H1 (cell line): ENCODE measurements around the gene NEO1. TPM values are rescaled to one million over a fixed set of nuclear protein-coding genes. Genes with fewer than 3 reads are reported as not detected.

ENCODE experiments used
- CHD7 ChIP-seq: fragments of 300-600 bp; sonication (generic); IDR thresholded peaks from 2 replicates; pipeline ENCODE4 v1.7.1; 2012; ENCODE audit warnings: low read length, moderate library complexity, mild to moderate bottlenecking, inconsistent platforms; ENCODE audit not compliant: insufficient replicate concordance
- E2F6 ChIP-seq: IDR thresholded peaks from 2 replicates; pipeline ENCODE4 v1.6.1; 2012; ENCODE audit warnings: inconsistent platforms
- EZH2 ChIP-seq: fragments of 200-600 bp; sonication (generic); IDR thresholded peaks from 2 replicates; pipeline ENCODE4 v1.7.1; 2012; ENCODE audit warnings: low read depth, mild to moderate bottlenecking, moderate library complexity, low read length, inconsistent platforms; ENCODE audit not compliant: severe bottlenecking
- KDM4A ChIP-seq: IDR thresholded peaks from one replicate; pipeline ENCODE4 v1.7.1; 2012; ENCODE audit warnings: low read depth, mild to moderate bottlenecking, moderate library complexity, low read length, inconsistent platforms; ENCODE audit not compliant: severe bottlenecking
- RAD21 ChIP-seq, 2 experiments: IDR thresholded peaks in 1 of 2; conservative IDR thresholded peaks in 1 of 2; 2 replicates each; pipeline ENCODE4 v1.6.1; 2011; ENCODE audit warnings: low read depth in 2 of 2, low read length in 2 of 2, improper control_type of control experiment in 1 of 2, inconsistent platforms in 1 of 2, mild to moderate bottlenecking in 1 of 2, moderate library complexity in 1 of 2
- TCF12 ChIP-seq: IDR thresholded peaks from 2 replicates; pipeline ENCODE4 v1.6.1; 2011; ENCODE audit warnings: low read depth, mild to moderate bottlenecking, low read length
- polyA plus RNA-seq, 7 experiments: library from polyadenylated mRNA; depleted of rRNA in 3 of 7; stranded (reverse) in 5 of 7; unstranded in 2 of 7; fragments of >200 nt in 5 of 7; fragments of 200-250 nt in 2 of 7; gene quantifications; 1 replicate in 5 of 7; 2 replicates in 1 of 7; 4 replicates in 1 of 7; pipeline versions ENCODE4 v1.2.1 to v1.2.3, GENCODE V29; 2011 to 2013; ENCODE audit warnings: missing spikeins in 2 of 7, mixed read lengths in 2 of 7
- total RNA-seq: library from RNA; stranded (reverse); fragmentation: NEBNext Ultra II Directional; extraction: Animal tissue kit (Norgen Biotek cat#: 25700); gene quantifications from 2 replicates; pipeline ENCODE4 v1.2.1, GENCODE V29; 2021

NEO1 gene
- total and polyA plus RNA-seq, 2 of the 8 experiments (the other 6 are each of a cell fraction or from before 2014, with no cell fraction given), result 36.0 to 51.0 TPM

GRCh38 chr15:73019154-73019553 lies 33.1 kb upstream of the NEO1 start (continued):
- TF ChIP-seq CHD7 (no peak), TCF12 (no peak), E2F6 (no peak), KDM4A (no peak), RAD21 (IDR thresholded peaks at IDR 0.05 in 1 of 2, conservative IDR thresholded peaks at IDR 0.05 in 1 of 2; ENCODE audit: low read depth in 2 of 2, low read length in 2 of 2) (no peak), EZH2 (no peak)
